Hepatocyte (in vitro differentiated cells): ENCODE data around the gene PFDN4. TPM values are rescaled to one million over a fixed set of nuclear protein-coding genes. Genes with fewer than 3 reads are reported as not detected.

Source experiments
- DNase-seq: peaks from one replicate; pipeline ENCODE4 v3.0.0-alpha.2; 2016; ENCODE audit warnings: low spot score
- H2AFZ ChIP-seq: fragments of 200-600 bp; sonication (generic); 2 replicates; pipeline ENCODE4 v1.6.0; 2016; ENCODE audit warnings: antibody characterized with exemption, mild to moderate bottlenecking
- H3K27ac ChIP-seq: fragments of 200-600 bp; sonication (generic); 2 replicates; pipeline ENCODE4 v1.5.1; 2016; ENCODE audit warnings: mild to moderate bottlenecking
- H3K27me3 ChIP-seq: fragments of 200-600 bp; sonication (generic); 2 replicates; pipeline ENCODE4 v1.6.1; 2016
- H3K36me3 ChIP-seq: fragments of 200-600 bp; sonication (generic); replicated peaks from 2 replicates; pipeline ENCODE4 v1.5.1; 2016; ENCODE audit warnings: low read depth; ENCODE audit not compliant: insufficient read depth
- H3K4me1 ChIP-seq: fragments of 200-600 bp; sonication (generic); 2 replicates; pipeline ENCODE4 v1.5.1; 2016; ENCODE audit warnings: mild to moderate bottlenecking, moderate library complexity; ENCODE audit not compliant: insufficient read depth
- H3K4me2 ChIP-seq: fragments of 200-600 bp; sonication (generic); 2 replicates; pipeline ENCODE4 v1.6.0; 2016
- H3K4me3 ChIP-seq: fragments of 200-600 bp; sonication (generic); 2 replicates; pipeline ENCODE4 v1.5.1; 2016; ENCODE audit warnings: mild to moderate bottlenecking
- H3K79me2 ChIP-seq: fragments of 200-600 bp; sonication (generic); 2 replicates; pipeline ENCODE4 v1.6.0; 2017; ENCODE audit warnings: mild to moderate bottlenecking
- H3K9me2 ChIP-seq: fragments of 200-600 bp; sonication (generic); replicated peaks from 2 replicates; pipeline ENCODE4 v1.6.0; 2017; ENCODE audit warnings: mild to moderate bottlenecking; ENCODE audit not compliant: insufficient read depth
- H3K9me3 ChIP-seq: fragments of 200-600 bp; sonication (generic); 2 replicates; pipeline ENCODE4 v1.5.1; 2016; ENCODE audit warnings: low read depth, mild to moderate bottlenecking
- H4K20me1 ChIP-seq: fragments of 200-600 bp; sonication (generic); 2 replicates; pipeline ENCODE4 v1.6.0; 2016; ENCODE audit warnings: mild to moderate bottlenecking; ENCODE audit not compliant: insufficient read depth, poor library complexity, severe bottlenecking
- EZH2 ChIP-seq: fragments of 200-600 bp; sonication (generic); IDR thresholded peaks from 2 replicates; pipeline ENCODE4 v1.6.1; 2016; ENCODE audit warnings: antibody characterized with exemption, mild to moderate bottlenecking, borderline replicate concordance
- EZH2phosphoT487 ChIP-seq: fragments of 200-600 bp; sonication (generic); IDR thresholded peaks from one replicate; pipeline ENCODE4 v1.6.1; 2018; ENCODE audit warnings: antibody characterized with exemption, mild to moderate bottlenecking, low read depth, moderate library complexity; ENCODE audit not compliant: unreplicated experiment, severe bottlenecking
- WGBS: methylation state at CpG from one replicate; pipeline ENCODE4 v1.1.6; 2016; ENCODE audit warnings: low lambda C conversion rate; ENCODE audit errors: missing lambda C conversion rate; 5-methylcytosine and 5-hydroxymethylcytosine counted together
- polyA plus RNA-seq: library from polyadenylated mRNA; unstranded; fragments of >200 nt; fragmentation: Nextera tagmentation; extraction: Ambion mirVana; gene quantifications from 2 replicates; pipeline ENCODE4 v1.2.1, GENCODE V29; 2016
- total RNA-seq: library from RNA; depleted of rRNA; stranded (reverse); fragments of >200 nt; gene quantifications from 2 replicates; pipeline ENCODE4 v1.2.3, GENCODE V29; 2014
- TF ChIP-seq, protein P1 (sequence below): fragments of 200-600 bp; sonication (generic); IDR thresholded peaks from 2 replicates; pipeline ENCODE4 v1.5.1; 2016; ENCODE audit warnings: antibody characterized with exemption, mild to moderate bottlenecking; ENCODE audit not compliant: poor library complexity

PFDN4 gene
- total and polyA plus RNA-seq, 2 experiments from 2014 or later, result 40.0 to 121 TPM

- TF ChIP-seq EZH2phosphoT487 (no peak), EZH2 (no peak)
- TF ChIP-seq, protein P1, sequence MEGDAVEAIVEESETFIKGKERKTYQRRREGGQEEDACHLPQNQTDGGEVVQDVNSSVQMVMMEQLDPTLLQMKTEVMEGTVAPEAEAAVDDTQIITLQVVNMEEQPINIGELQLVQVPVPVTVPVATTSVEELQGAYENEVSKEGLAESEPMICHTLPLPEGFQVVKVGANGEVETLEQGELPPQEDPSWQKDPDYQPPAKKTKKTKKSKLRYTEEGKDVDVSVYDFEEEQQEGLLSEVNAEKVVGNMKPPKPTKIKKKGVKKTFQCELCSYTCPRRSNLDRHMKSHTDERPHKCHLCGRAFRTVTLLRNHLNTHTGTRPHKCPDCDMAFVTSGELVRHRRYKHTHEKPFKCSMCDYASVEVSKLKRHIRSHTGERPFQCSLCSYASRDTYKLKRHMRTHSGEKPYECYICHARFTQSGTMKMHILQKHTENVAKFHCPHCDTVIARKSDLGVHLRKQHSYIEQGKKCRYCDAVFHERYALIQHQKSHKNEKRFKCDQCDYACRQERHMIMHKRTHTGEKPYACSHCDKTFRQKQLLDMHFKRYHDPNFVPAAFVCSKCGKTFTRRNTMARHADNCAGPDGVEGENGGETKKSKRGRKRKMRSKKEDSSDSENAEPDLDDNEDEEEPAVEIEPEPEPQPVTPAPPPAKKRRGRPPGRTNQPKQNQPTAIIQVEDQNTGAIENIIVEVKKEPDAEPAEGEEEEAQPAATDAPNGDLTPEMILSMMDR, result no peak
- Histone ChIP-seq H4K20me1 (no peaks in the 10 kb centered on the region), H3K36me3 (no peaks in the 10 kb centered on the region), H2AFZ (no peak overlapping the region), H3K4me1 (no peaks in the 10 kb centered on the region), H3K9me2 (no peaks in the 10 kb centered on the region), H3K9me3 (no peaks in the 10 kb centered on the region), H3K27ac (no peak overlapping the region), H3K4me2 (no peak overlapping the region), H3K79me2 (no peaks in the 10 kb centered on the region), H3K4me3 (no peak overlapping the region), H3K27me3 (no peaks in the 10 kb centered on the region)
- 45% methylated on average over 4 of the region's 4 CpGs for WGBS
- peak; percentile 54 for DNase-seq
These were observed 59.7 kb downstream of the PFDN4 start for GRCh38 chr20:54267483-54268003.

DNA sequence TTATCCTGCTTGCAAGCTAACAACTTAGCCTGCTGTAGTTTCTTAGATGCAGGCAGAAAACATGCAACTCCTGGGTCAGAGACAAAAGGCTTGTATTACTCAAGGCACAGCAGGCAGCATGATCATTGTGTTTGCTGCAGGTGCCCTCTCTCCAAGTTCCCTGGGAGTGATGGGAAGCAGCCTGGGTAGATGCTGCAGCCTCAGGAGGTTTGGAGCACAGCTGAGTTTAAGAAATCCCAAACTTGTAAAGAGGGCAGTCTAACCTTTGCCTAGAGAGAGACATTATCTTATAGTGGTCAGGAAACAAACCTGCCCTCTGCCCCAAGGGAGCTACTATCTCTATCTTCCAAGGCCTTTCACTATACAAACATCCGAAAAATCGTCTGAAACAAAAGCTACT is 61.1 kb downstream of the PFDN4 start:
- DNase-seq, result no peak
- no peak for TF ChIP-seq EZH2phosphoT487
- TF ChIP-seq, protein P1, result no peak
- TF ChIP-seq EZH2, result no peak
- H3K27ac ChIP-seq, result no peak overlapping the region
- H3K4me3 ChIP-seq, result no peak overlapping the region
- no peak overlapping the region for H3K4me2 ChIP-seq
- H3K9me3 ChIP-seq, result no peaks in the 10 kb centered on the region
- H3K4me1 ChIP-seq, result no peaks in the 10 kb centered on the region
- no peaks in the 10 kb centered on the region for H3K9me2 ChIP-seq
- no peaks in the 10 kb centered on the region for H4K20me1 ChIP-seq
- H3K27me3 ChIP-seq, result no peaks in the 10 kb centered on the region
- H3K79me2 ChIP-seq, result no peaks in the 10 kb centered on the region
- 16% methylated on average over 2 of the region's 2 CpGs for WGBS
- no peaks in the 10 kb centered on the region for H3K36me3 ChIP-seq
- no peak overlapping the region for H2AFZ ChIP-seq

Other genes starting within 250 kb of the PFDN4 start
- 7.4 and 9.8 TPM in 2 replicates for gene BCAS1, start 137.5 kb upstream of the PFDN4 start, total RNA-seq
- gene BCAS1, start 137.5 kb upstream of the PFDN4 start, polyA plus RNA-seq, result 4.9 and 5.1 TPM in 2 replicates
- 1.5 and 1.9 TPM in 2 replicates for gene CYP24A1, start 34.1 kb upstream of the PFDN4 start, total RNA-seq
- not detected in 2 replicates for gene CYP24A1, start 34.1 kb upstream of the PFDN4 start, polyA plus RNA-seq